HUES48 (cell line): ENCODE results near the gene NOB1.

Experiments
- H3K27ac ChIP-seq: one replicate; pipeline ENCODE4 v1.7.0; 2013; ENCODE audit warnings: low read depth, low read length, inconsistent platforms
- H3K27me3 ChIP-seq: 2 replicates; pipeline ENCODE4 v1.6.1; 2013; ENCODE audit warnings: mild to moderate bottlenecking, low read length; ENCODE audit not compliant: control insufficient read depth, insufficient read depth
- H3K36me3 ChIP-seq: 2 replicates; pipeline ENCODE4 v1.6.1; 2013; ENCODE audit warnings: low read length; ENCODE audit not compliant: control insufficient read depth, insufficient read depth
- H3K4me1 ChIP-seq: 2 replicates; pipeline ENCODE4 v1.6.1; 2013; ENCODE audit warnings: mild to moderate bottlenecking, low read length; ENCODE audit not compliant: control insufficient read depth, insufficient read depth
- H3K4me3 ChIP-seq: 2 replicates; pipeline ENCODE4 v1.5.1; 2013; ENCODE audit warnings: mild to moderate bottlenecking, low read depth, low read length
- H3K9ac ChIP-seq: 2 replicates; pipeline ENCODE4 v1.6.1; 2013; ENCODE audit warnings: mild to moderate bottlenecking, low read depth, low read length, moderate library complexity
- H3K9me3 ChIP-seq: 2 replicates; pipeline ENCODE4 v1.6.1; 2013; ENCODE audit warnings: low read length; ENCODE audit not compliant: control insufficient read depth, insufficient read depth

The NOB1 gene

GRCh38 chr16:69703638-69704037 lies 51.1 kb downstream of the NOB1 start:
- Histone ChIP-seq H3K9ac (no peak overlapping the region), H3K4me3 (no peak overlapping the region), H3K9me3 (no peaks in the 10 kb centered on the region), H3K36me3 (peaks cover 14% of the 10 kb centered on the region), H3K4me1 (no peaks in the 10 kb centered on the region), H3K27ac (no peak overlapping the region), H3K27me3 (no peaks in the 10 kb centered on the region)

DNA sequence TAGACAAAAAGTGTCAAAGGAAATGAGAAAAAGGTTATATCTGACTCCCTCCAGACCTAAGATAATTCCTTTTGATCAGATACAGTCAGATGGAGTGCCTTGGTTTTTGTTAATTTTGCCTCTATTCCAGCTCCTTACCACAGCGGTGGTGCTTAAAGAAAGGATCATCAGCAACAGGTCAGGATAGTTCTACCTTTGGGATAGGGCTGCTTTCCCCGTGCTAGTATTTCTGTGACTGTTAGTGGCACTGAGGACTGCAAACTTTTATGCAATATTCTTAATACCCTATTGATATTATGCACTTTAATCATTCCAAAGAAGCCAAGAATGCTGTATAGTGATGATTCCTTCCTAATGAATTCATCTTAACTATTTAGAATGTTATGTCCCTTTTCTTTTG lies 52.9 kb downstream of the NOB1 start:
- Histone ChIP-seq H3K4me3 (no peak overlapping the region), H3K27me3 (no peaks in the 10 kb centered on the region), H3K27ac (no peak overlapping the region), H3K9ac (no peak overlapping the region), H3K9me3 (no peaks in the 10 kb centered on the region), H3K4me1 (0 out of 2 replicates have a peak, but pooled peaks cover 4% of the 10 kb centered on the region), H3K36me3 (peaks cover 18% of the 10 kb centered on the region)

GRCh38 chr16:69701452-69701851 lies 53.3 kb downstream of the NOB1 start:
- 0 out of 2 replicates have a peak, but pooled peaks cover 4% of the 10 kb centered on the region for H3K4me1 ChIP-seq
- H3K9me3 ChIP-seq: no peaks in the 10 kb centered on the region
- H3K27me3 ChIP-seq: no peaks in the 10 kb centered on the region
- no peak overlapping the region for H3K27ac ChIP-seq
- H3K4me3 ChIP-seq: no peak overlapping the region
- peaks cover 22% of the 10 kb centered on the region for H3K36me3 ChIP-seq
- no peak overlapping the region for H3K9ac ChIP-seq

GRCh38 chr16:69699915-69700314 lies 54.8 kb downstream of the NOB1 start:
- Histone ChIP-seq H3K36me3 (peaks cover 38% of the 10 kb centered on the region), H3K27ac (no peak overlapping the region), H3K9me3 (no peaks in the 10 kb centered on the region), H3K9ac (no peak overlapping the region), H3K27me3 (no peaks in the 10 kb centered on the region), H3K4me3 (no peak overlapping the region), H3K4me1 (0 out of 2 replicates have a peak, but pooled peaks cover 4% of the 10 kb centered on the region)

DNA sequence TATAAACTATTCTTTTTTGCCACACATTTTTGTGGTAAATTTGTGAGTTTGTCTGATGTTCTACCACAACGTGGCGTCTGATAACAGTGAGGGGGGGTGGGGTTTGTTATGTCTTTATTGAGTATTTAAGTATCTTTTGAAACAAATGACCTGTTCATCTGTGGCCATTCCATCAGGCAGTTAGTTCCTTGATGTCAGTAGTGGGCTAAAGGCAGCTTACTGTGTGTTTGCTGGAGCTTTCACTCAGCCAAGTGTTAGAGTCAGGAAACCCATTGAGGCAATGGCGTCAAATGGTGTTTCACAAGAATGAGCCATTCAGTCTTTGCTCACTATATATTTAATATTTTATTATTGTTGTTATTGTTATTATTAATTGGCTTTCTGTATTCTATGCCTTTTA lies 56.3 kb downstream of the NOB1 start:
- H3K9ac ChIP-seq: no peak overlapping the region
- H3K4me3 ChIP-seq: no peak overlapping the region
- no peaks in the 10 kb centered on the region for H3K9me3 ChIP-seq
- H3K27ac ChIP-seq: no peak overlapping the region
- H3K36me3 ChIP-seq: peaks cover 53% of the 10 kb centered on the region
- no peaks in the 10 kb centered on the region for H3K27me3 ChIP-seq
- 0 out of 2 replicates have a peak, but pooled peaks cover 4% of the 10 kb centered on the region for H3K4me1 ChIP-seq

DNA sequence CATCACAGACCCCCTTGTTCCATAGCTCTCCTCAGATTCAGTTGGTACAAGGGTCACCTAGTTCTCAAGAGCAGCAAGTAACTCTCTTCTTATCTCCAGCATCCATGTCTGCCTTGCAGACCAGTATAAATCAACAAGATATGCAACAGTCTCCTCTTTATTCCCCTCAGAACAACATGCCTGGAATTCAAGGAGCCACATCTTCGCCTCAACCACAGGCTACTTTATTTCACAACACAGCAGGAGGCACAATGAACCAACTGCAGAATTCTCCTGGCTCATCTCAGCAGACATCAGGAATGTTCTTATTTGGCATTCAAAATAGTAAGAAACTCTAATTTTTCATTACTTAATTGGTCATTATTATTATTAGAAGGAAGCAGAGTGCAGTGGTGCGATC lies 60.8 kb downstream of the NOB1 start:
- Histone ChIP-seq H3K27me3 (no peaks in the 10 kb centered on the region), H3K4me3 (no peak overlapping the region), H3K36me3 (peaks cover 75% of the 10 kb centered on the region), H3K27ac (no peak overlapping the region), H3K9ac (no peak overlapping the region), H3K4me1 (0 out of 2 replicates have a peak, but pooled peaks cover 4% of the 10 kb centered on the region), H3K9me3 (no peaks in the 10 kb centered on the region)

- H3K9me3 ChIP-seq: no peaks in the 10 kb centered on the region
- H3K4me3 ChIP-seq: no peak overlapping the region
- no peak overlapping the region for H3K9ac ChIP-seq
- H3K4me1 ChIP-seq: no peaks in the 10 kb centered on the region
- peaks cover 70% of the 10 kb centered on the region for H3K36me3 ChIP-seq
- H3K27me3 ChIP-seq: no peaks in the 10 kb centered on the region
- H3K27ac ChIP-seq: no peak overlapping the region
These were observed 62.5 kb downstream of the NOB1 start for GRCh38 chr16:69691980-69692911.
